Kidney (tissue), 14 donors: Measurements from ENCODE around the gene AATK. TPM values are rescaled to one million over a fixed set of nuclear protein-coding genes. Genes with fewer than 3 reads are reported as not detected.

Experiments
- DNase-seq, 5 donors: peaks; one replicate each; pipeline ENCODE4 v3.0.0-alpha.2; 2013 to 2020
- FAIRE-seq: peaks from 2 replicates; lab custom pipeline; 2012; peaks lifted over from hg19 to GRCh38; lab: Jason Lieb, UNC
- H3K27ac ChIP-seq, 2 donors: one replicate each; pipeline ENCODE4 v1.7.0; 2013; ENCODE audit warnings: low read depth in 2 of 2, low read length in 2 of 2, inconsistent platforms in 1 of 2
- H3K27me3 ChIP-seq: one replicate; pipeline ENCODE4 v1.7.1; 2013; ENCODE audit warnings: low read length, inconsistent platforms; ENCODE audit not compliant: control insufficient read depth, insufficient read depth
- H3K36me3 ChIP-seq, 3 donors: one replicate each; pipeline versions ENCODE4 v1.7.0 to v1.7.1; 2013; ENCODE audit warnings: low read length in 3 of 3, control low read depth in 1 of 3, inconsistent platforms in 1 of 3; ENCODE audit not compliant: insufficient read depth in 3 of 3, control insufficient read depth in 2 of 3
- H3K4me1 ChIP-seq, 3 donors: one replicate each; pipeline versions ENCODE4 v1.7.0 to v1.7.1; 2013; ENCODE audit warnings: low read length in 3 of 3, inconsistent platforms in 1 of 3, low read depth in 1 of 3; ENCODE audit not compliant: control insufficient read depth in 2 of 3, insufficient read depth in 2 of 3
- H3K4me3 ChIP-seq, 3 donors: one replicate each; pipeline versions ENCODE4 v1.7.0 to v1.8.1; 2013; ENCODE audit warnings: low read length in 3 of 3, control low read depth in 1 of 3, inconsistent platforms in 1 of 3
- H3K9ac ChIP-seq, 3 donors: one replicate each; pipeline versions ENCODE4 v1.7.0 to v1.7.1; 2013; ENCODE audit warnings: low read length in 3 of 3, control low read depth in 1 of 3, inconsistent platforms in 1 of 3
- H3K9me3 ChIP-seq, 3 donors: one replicate each; pipeline versions ENCODE4 v1.7.0 to v1.7.1; 2013; ENCODE audit warnings: low read length in 3 of 3, control low read depth in 1 of 3, inconsistent platforms in 1 of 3; ENCODE audit not compliant: control insufficient read depth in 2 of 3, insufficient read depth in 1 of 3
- intact Hi-C: fragments of 100-400 bp; cut with DNase I; formaldehyde crosslinking; loops from one replicate; pipeline ENCODE4 v1.11.1; 2022
- polyA plus RNA-seq: library from polyadenylated mRNA; stranded (reverse); fragments of 350-450 nt; fragmentation: Illumina TruSeq; extraction: RNeasy Lipid Tissue Mini Kit (QIAGEN cat#74804); gene quantifications from one replicate; pipeline ENCODE4 v1.2.3, GENCODE V29; 2014; ENCODE audit warnings: low read depth, low replicate concordance; ENCODE audit not compliant: insufficient read depth
- total RNA-seq: library from RNA; stranded (reverse); fragmentation: NEBNext Ultra II Directional; extraction: Animal tissue kit (Norgen Biotek cat#: 25700); gene quantifications from one replicate; pipeline ENCODE4 v1.2.1, GENCODE V29; 2021
- TF ChIP-seq, protein P1 (sequence below): IDR thresholded peaks from 3 replicates; pipeline ENCODE4 v1.5.1; 2012; ENCODE audit warnings: mild to moderate bottlenecking, moderate library complexity, borderline replicate concordance; ENCODE audit not compliant: insufficient read depth; ENCODE audit errors: extremely low read depth
- donor health status: control.
- donor health status: control.
- donor health status: control.
- donor health status: control.
- donor health status: control.
- donor health status: DM: yes; HTN: yes; CAD: no.
- donor health status: Normal renal cell carcinoma (clear cell type).

AATK gene
- total and polyA plus RNA-seq, 2 donors from 2014 or later: 0.65 to 4.2 TPM

DNA sequence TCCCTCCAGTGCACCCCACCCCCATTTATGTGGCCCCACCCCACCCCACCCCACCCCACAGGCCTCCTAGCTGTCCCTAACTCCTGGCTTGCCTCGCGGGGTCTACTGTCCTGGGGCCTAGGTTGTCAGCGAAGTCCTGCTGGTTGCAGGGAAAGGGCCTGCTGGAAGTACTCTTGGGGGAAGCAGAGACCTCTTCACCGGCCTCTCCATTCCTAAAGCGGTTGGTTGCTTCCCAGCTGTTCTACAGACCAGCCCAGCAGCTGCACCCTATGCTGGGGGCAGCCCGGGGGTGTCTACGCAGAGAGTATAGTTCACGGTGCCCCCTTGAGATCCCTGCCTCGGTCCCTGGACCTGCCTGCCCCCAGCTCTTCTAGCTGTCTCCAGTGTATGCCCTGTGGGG is 74.9 kb downstream of the AATK start:
- Histone ChIP-seq H3K27ac (no peak overlapping the region), H3K4me1 (peaks cover 0 to 4% (median 0%) of the 10 kb centered on the region in 3 donors), H3K9me3 (no peaks in the 10 kb centered on the region), H3K36me3 (peaks cover 0 to 23% (median 0%) of the 10 kb centered on the region in 3 donors), H3K9ac (no peak overlapping the region), H3K4me3 (no peak overlapping the region), H3K27me3 (no peaks in the 10 kb centered on the region)
- FAIRE-seq (no peak), DNase-seq (no peak)
- intact Hi-C loops: no loop called here
- TF ChIP-seq, protein P1, sequence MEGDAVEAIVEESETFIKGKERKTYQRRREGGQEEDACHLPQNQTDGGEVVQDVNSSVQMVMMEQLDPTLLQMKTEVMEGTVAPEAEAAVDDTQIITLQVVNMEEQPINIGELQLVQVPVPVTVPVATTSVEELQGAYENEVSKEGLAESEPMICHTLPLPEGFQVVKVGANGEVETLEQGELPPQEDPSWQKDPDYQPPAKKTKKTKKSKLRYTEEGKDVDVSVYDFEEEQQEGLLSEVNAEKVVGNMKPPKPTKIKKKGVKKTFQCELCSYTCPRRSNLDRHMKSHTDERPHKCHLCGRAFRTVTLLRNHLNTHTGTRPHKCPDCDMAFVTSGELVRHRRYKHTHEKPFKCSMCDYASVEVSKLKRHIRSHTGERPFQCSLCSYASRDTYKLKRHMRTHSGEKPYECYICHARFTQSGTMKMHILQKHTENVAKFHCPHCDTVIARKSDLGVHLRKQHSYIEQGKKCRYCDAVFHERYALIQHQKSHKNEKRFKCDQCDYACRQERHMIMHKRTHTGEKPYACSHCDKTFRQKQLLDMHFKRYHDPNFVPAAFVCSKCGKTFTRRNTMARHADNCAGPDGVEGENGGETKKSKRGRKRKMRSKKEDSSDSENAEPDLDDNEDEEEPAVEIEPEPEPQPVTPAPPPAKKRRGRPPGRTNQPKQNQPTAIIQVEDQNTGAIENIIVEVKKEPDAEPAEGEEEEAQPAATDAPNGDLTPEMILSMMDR: no peak

DNA sequence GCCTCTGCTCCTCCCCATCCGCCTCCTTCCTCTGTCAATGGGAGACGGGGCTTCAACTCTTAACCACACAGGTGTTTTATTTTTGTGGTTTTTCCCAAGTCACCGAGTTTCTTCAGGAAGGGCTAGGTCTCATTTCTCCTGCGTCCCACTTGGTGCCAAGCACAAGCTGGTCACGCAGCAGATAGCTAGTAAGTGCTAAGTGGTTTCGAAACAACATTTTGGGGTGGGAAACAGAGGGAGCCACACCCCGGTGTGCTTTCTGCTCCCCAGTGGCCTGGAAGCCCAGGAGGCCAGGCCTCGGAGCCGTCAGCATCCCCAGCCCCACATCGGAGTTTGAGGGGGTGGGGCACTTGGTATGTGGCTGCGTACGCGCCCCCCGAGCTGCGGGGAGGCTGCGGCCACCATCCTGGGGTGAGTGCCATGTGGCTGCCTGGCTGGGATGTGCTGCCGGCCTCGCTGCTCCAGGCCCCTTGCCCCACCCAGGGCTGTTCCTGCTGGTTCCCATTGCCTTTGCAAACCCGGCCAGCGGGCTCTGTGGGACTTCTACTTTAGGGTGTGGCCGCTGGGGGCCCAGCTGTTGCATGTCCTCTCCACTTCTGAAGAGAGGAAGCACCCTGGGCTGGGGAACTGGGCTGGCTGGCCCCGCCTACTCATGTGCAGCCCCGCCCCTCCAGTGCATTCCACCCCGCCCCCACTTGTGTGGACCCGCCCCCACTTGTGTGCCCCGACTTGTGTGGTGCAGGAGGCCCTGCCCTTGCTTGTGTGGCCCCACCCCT is 75.5 kb downstream of the AATK start:
- no peak overlapping the region for H3K27ac ChIP-seq
- FAIRE-seq (no peak), DNase-seq (no peak)
- H3K9me3 ChIP-seq: no peaks in the 10 kb centered on the region
- H3K4me1 ChIP-seq: peaks cover 0 to 4% (median 0%) of the 10 kb centered on the region in 3 donors
- no peak overlapping the region for H3K4me3 ChIP-seq
- peaks cover 0 to 26% (median under 1%) of the 10 kb centered on the region in 3 donors for H3K36me3 ChIP-seq
- no peaks in the 10 kb centered on the region for H3K27me3 ChIP-seq
- TF ChIP-seq, protein P1: no peak
- intact Hi-C loops: no loop called here
- H3K9ac ChIP-seq: no peak overlapping the region

DNA sequence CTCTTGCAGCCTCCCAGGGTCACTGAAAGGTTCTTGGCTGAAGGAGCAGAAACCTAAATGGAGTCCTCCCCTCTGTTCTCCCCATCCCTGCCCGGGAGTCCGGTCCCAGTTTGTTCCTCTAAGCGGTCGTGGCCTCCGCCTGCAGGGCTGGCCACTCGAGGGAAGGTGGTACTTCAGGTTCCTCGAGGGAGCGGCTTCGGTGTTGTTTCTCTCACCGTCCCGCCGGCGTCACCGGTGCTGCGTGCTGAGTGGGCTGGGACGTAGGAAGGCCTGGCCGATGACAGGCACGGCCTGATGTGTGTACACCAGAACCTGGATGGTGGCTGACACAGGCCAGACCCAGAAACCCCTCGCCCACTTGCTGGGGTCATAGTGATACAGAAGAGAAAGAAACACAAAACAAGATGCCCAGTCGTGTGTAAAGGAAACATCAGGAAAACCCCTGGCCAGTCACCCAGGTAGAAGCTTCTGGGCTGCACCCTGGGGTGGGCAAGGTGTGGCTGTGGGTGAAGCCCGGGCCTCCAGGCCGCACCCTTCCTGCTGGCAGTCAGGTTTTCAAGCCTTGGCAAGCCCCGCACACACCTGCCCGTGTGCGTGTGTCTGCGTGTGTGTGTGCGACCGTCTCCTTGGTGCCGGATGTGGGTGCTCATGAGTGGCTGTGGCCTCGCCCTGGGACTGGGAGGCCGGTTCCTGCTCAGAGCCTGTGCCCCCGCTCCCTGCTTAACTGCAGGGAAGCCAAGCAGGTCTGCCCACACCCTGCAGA is 79.1 kb downstream of the AATK start:
- no peaks in the 10 kb centered on the region for H3K27me3 ChIP-seq
- H3K4me1 ChIP-seq: peaks cover 0 to 22% (median 19%) of the 10 kb centered on the region in 3 donors
- no peak overlapping the region for H3K4me3 ChIP-seq
- DNase-seq (no peak), FAIRE-seq (no peak)
- H3K36me3 ChIP-seq: peaks cover 0 to 34% (median 6%) of the 10 kb centered on the region in 3 donors
- no peaks in the 10 kb centered on the region for H3K9me3 ChIP-seq
- H3K27ac ChIP-seq: no peak overlapping the region
- TF ChIP-seq, protein P1: no peak
- intact Hi-C loops: no loop called here
- no peak overlapping the region for H3K9ac ChIP-seq
